ENCODE measurements around the gene RBM10.
"Not testable (repeated sequence)": the region's sequence is repeated elsewhere in the genome, so short reads cannot be mapped to it uniquely, and the experiment has no call there.

Gene RBM10, protein sequence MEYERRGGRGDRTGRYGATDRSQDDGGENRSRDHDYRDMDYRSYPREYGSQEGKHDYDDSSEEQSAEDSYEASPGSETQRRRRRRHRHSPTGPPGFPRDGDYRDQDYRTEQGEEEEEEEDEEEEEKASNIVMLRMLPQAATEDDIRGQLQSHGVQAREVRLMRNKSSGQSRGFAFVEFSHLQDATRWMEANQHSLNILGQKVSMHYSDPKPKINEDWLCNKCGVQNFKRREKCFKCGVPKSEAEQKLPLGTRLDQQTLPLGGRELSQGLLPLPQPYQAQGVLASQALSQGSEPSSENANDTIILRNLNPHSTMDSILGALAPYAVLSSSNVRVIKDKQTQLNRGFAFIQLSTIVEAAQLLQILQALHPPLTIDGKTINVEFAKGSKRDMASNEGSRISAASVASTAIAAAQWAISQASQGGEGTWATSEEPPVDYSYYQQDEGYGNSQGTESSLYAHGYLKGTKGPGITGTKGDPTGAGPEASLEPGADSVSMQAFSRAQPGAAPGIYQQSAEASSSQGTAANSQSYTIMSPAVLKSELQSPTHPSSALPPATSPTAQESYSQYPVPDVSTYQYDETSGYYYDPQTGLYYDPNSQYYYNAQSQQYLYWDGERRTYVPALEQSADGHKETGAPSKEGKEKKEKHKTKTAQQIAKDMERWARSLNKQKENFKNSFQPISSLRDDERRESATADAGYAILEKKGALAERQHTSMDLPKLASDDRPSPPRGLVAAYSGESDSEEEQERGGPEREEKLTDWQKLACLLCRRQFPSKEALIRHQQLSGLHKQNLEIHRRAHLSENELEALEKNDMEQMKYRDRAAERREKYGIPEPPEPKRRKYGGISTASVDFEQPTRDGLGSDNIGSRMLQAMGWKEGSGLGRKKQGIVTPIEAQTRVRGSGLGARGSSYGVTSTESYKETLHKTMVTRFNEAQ

DNA sequence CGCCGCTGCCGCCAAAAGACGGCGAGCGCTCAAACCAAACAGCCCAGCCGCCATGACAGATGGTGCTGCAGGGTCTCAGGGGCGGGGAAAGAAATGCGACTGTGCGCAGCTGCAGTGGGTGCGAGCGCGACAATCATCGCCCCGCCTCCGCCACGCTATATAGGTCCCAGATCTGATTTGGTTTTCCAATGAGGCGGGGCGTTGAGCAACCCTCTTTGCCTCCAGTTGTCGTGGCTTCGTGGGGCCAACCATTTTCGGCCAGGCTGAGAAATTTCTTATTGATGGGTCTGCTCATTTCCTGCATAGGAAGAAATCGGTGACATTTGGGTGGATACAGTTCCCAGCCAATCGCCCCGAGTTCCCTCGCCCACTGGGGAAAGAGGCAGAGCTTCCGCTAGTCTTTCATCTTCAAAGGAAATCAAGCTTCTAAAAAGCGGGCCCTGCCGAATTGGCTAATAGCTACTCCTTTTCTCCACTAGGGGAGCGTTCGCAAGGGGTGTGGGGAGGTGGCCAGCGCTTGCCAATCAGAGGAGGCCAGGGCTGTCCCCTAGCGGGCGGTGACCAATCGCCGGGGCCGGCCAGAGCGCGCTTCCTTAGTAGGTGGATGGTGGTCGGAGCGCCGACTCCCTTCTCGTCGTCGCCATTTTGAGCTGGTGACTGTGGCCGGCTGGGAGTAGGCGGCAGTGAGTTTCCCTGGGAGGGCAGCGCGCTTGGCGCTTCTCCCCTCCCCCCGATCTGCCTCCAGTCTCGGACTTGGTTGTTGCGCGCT, at the start of gene RBM10, which contains the start of gene NDUFB11:
TSS of gene RBM10 (plus strand) at position 596 of the 769 bp plus-strand sequence. CDS start 2,261 bp downstream, outside the sequence.
TSS of gene NDUFB11 (minus strand) at position 77 of the 769 bp plus-strand sequence. CDS start at position 54, 23 bp downstream.
- peaks cover 20 to 21% of the 10 kb centered on the region in 2 donors for H3K4me1 ChIP-seq (ENCODE audit: control insufficient read depth in 1 of 2, insufficient read depth in 2 of 2, low read length in 2 of 2)
- peaks cover 0 to 21% of the 10 kb centered on the region in 2 donors for H3K36me3 ChIP-seq (ENCODE audit: control insufficient read depth in 1 of 2, insufficient read depth in 2 of 2, low read length in 2 of 2)
- H3K27ac ChIP-seq (ENCODE audit: low read depth, low read length) = peak within 1 kb of the TSS; percentile 97
- H3K9ac ChIP-seq (ENCODE audit: low read depth in 1 of 2, low read length in 2 of 2) = peak within 1 kb of the TSS; percentile 77 to 79
- no peaks in the 10 kb centered on the region for H3K9me3 ChIP-seq (ENCODE audit: control insufficient read depth in 1 of 2, low read length in 2 of 2)
- H3K27me3 ChIP-seq (ENCODE audit: control insufficient read depth in 1 of 2, insufficient read depth in 2 of 2, low read length in 2 of 2) = no peaks in the 10 kb centered on the region
- H3K4me3 ChIP-seq (ENCODE audit: low read depth in 1 of 2, low read length in 2 of 2) = peak within 1 kb of the TSS; percentile 83 to 87

DNA sequence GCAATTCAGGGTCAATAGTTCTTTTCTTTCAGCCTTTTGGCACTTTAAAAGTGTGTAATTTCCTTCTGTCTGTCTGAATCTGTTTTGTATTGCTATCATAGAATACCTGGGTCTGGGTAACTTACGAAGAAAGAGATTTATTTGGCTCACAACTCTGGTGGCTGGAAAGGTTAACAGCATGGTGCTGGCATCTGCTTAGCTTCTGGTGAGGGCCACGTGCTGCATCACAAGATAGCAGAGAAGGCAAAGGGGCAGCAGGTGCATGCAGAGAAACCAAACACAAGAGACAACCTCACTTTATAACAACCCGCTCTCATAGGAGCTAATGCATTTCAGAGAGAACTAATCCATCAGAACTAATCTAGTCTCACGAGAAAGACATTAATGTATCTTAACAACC, 48.0 kb upstream of the RBM10 start:
- H3K4me3 ChIP-seq (ENCODE audit: low read depth in 1 of 2, low read length in 2 of 2) = no peak overlapping the region
- H3K9me3 ChIP-seq (ENCODE audit: control insufficient read depth in 1 of 2, low read length in 2 of 2) = no peaks in the 10 kb centered on the region
- H3K27me3 ChIP-seq (ENCODE audit: control insufficient read depth in 1 of 2, insufficient read depth in 2 of 2, low read length in 2 of 2) = no peaks in the 10 kb centered on the region
- H3K27ac ChIP-seq (ENCODE audit: low read depth, low read length) = no peak overlapping the region
- H3K9ac ChIP-seq (ENCODE audit: low read depth in 1 of 2, low read length in 2 of 2) = no peak overlapping the region
- no peaks in the 10 kb centered on the region for H3K4me1 ChIP-seq (ENCODE audit: control insufficient read depth in 1 of 2, insufficient read depth in 2 of 2, low read length in 2 of 2)
- H3K36me3 ChIP-seq (ENCODE audit: control insufficient read depth in 1 of 2, insufficient read depth in 2 of 2, low read length in 2 of 2) = no peaks in the 10 kb centered on the region

DNA sequence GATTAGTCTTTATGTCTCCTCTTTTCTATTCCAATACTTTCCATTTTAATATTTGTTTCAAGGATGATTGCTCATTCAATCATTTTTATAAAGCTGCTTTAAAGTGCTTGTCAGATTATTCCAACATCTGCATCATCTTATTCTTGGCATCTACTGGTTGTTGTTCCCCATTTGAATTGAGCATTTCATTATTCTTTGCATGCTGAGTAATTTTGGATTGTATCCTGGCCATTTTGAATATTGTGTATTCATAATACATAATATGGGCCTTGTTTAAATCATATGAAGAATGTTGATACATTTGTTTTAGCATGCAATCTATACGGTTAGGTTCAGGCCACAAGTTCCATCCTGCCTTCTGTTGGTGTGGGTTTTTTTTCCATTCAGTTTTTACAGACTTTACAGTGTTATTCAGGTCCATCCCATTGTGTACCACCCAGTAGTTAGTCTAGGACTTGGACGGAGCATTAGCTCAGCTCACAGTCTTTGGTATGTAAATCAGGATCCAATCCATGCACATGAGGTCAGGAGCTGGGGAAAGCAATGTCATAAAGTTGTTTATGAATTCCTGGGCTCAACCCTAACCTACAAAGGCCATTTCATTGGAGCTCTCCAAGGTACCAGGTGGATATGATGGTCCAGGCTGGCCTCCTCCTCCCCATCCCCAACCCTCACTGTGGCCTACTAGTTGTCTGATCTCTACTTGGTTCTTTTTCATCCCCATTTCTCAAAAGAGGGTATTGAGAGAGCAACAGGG, 46.5 kb upstream of the RBM10 start:
- Histone ChIP-seq H3K36me3 (ENCODE audit: control insufficient read depth in 1 of 2, insufficient read depth in 2 of 2, low read length in 2 of 2) (no peaks in the 10 kb centered on the region), H3K4me3 (ENCODE audit: low read depth in 1 of 2, low read length in 2 of 2) (no peak overlapping the region), H3K9me3 (ENCODE audit: control insufficient read depth in 1 of 2, low read length in 2 of 2) (no peaks in the 10 kb centered on the region), H3K27ac (ENCODE audit: low read depth, low read length) (no peak overlapping the region), H3K9ac (ENCODE audit: low read depth in 1 of 2, low read length in 2 of 2) (no peak overlapping the region), H3K4me1 (ENCODE audit: control insufficient read depth in 1 of 2, insufficient read depth in 2 of 2, low read length in 2 of 2) (no peaks in the 10 kb centered on the region), H3K27me3 (ENCODE audit: control insufficient read depth in 1 of 2, insufficient read depth in 2 of 2, low read length in 2 of 2) (no peaks in the 10 kb centered on the region)

DNA sequence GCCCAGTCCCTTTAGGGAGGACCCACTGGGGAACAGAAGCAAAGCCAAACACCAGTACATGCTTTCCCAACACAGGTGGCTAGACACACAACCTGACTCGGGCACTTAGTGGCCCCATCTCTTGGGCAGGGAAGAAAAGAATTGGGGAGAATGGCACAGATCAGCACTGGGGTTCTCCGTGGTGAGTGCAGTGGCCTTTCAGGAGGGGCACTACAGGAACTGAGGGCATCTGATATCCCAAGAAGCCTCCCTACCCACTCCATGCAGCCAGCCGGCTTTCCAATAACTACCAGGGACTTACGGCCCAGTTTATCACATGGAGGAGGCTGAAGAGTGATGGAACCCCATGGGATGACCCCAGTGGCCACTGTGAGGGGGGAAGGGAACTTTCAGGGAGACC, 43.8 kb upstream of the RBM10 start:
- no peaks in the 10 kb centered on the region for H3K27me3 ChIP-seq (ENCODE audit: control insufficient read depth in 1 of 2, insufficient read depth in 2 of 2, low read length in 2 of 2)
- no peak overlapping the region for H3K27ac ChIP-seq (ENCODE audit: low read depth, low read length)
- H3K9ac ChIP-seq (ENCODE audit: low read depth in 1 of 2, low read length in 2 of 2) = no peak overlapping the region
- H3K4me3 ChIP-seq (ENCODE audit: low read depth in 1 of 2, low read length in 2 of 2) = no peak overlapping the region
- H3K9me3 ChIP-seq (ENCODE audit: control insufficient read depth in 1 of 2, low read length in 2 of 2) = no peaks in the 10 kb centered on the region
- no peaks in the 10 kb centered on the region for H3K4me1 ChIP-seq (ENCODE audit: control insufficient read depth in 1 of 2, insufficient read depth in 2 of 2, low read length in 2 of 2)
- no peaks in the 10 kb centered on the region for H3K36me3 ChIP-seq (ENCODE audit: control insufficient read depth in 1 of 2, insufficient read depth in 2 of 2, low read length in 2 of 2)

DNA sequence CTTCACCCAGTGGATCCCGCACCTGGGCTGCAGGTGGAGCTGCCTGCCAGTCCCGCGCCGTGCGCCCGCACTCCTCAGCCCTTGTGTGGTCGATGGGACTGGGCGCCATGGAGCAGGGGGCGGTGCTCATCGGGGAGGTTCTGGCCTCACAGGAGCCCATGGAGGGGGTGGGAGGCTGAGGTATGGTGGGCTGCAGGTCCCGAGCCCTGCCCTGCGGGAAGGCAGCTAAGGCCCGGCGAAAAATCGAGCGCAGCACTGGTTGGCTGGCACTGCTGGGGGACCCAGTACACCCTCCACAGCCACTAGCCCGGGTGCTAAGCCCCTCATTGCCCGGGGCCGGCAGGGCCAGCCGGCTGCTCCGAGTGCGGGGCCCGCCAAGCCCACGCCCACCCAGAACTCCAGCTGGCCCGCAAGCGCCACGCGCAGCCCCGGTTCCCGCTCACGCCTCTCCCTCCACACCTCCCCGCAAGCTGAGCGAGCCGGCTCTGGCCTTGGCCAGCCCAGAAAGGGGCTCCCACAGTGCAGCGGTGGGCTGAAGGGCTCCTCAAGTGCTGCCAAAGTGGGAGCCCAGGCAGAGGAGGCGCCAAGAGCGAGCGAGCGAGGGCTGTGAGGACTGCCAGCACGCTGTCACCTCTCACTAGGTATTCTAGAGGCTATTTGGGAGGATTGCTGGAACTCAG, 33.9 kb upstream of the RBM10 start:
- H3K4me1 ChIP-seq (ENCODE audit: control insufficient read depth in 1 of 2, insufficient read depth in 2 of 2, low read length in 2 of 2); H3K27me3 ChIP-seq (ENCODE audit: control insufficient read depth in 1 of 2, insufficient read depth in 2 of 2, low read length in 2 of 2); H3K9ac ChIP-seq (ENCODE audit: low read depth in 1 of 2, low read length in 2 of 2); H3K4me3 ChIP-seq (ENCODE audit: low read depth in 1 of 2, low read length in 2 of 2); H3K27ac ChIP-seq (ENCODE audit: low read depth, low read length); H3K36me3 ChIP-seq (ENCODE audit: control insufficient read depth in 1 of 2, insufficient read depth in 2 of 2, low read length in 2 of 2); H3K9me3 ChIP-seq (ENCODE audit: control insufficient read depth in 1 of 2, low read length in 2 of 2): not testable (repeated sequence)

DNA sequence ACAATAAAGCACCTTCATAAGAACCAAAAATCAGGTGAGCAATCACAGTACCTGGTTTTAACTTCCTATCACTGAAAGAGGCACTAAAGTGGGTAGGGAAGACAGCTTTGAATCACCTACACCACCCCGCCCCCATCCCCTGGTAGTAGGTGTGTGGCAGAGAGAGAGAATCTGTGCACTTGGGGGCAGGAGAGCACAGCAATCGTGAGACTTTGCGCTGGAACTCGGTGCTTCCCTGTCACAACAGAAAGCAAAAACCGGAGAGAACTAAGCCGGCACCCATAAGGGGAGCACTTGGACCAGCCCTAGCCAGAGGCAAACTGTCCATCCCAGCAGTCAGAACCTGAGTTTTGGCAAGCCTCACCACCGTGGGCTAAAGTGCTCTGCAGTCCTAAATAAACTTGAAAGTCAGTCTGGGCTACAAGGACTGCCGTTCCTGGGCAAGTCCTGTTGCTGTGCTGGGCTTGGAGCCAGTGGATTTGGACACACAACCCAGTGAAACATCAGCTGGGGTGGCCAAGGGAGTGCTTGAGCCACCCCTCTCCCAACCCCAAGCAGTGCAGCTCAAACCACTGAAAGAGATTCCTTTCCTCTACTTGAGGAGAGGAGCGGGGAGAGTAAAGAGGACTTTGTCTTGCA, 32.6 kb upstream of the RBM10 start:
- H3K9me3 ChIP-seq (ENCODE audit: control insufficient read depth in 1 of 2, low read length in 2 of 2) = no peaks in the 10 kb centered on the region
- no peaks in the 10 kb centered on the region for H3K4me1 ChIP-seq (ENCODE audit: control insufficient read depth in 1 of 2, insufficient read depth in 2 of 2, low read length in 2 of 2)
- H3K9ac ChIP-seq (ENCODE audit: low read depth in 1 of 2, low read length in 2 of 2) = no peak overlapping the region
- no peak overlapping the region for H3K27ac ChIP-seq (ENCODE audit: low read depth, low read length)
- H3K36me3 ChIP-seq (ENCODE audit: control insufficient read depth in 1 of 2, insufficient read depth in 2 of 2, low read length in 2 of 2) = no peaks in the 10 kb centered on the region
- peak overlapping the region in 1 of 2 donors; percentile 48 for H3K4me3 ChIP-seq (ENCODE audit: low read depth in 1 of 2, low read length in 2 of 2)
- no peaks in the 10 kb centered on the region for H3K27me3 ChIP-seq (ENCODE audit: control insufficient read depth in 1 of 2, insufficient read depth in 2 of 2, low read length in 2 of 2)

DNA sequence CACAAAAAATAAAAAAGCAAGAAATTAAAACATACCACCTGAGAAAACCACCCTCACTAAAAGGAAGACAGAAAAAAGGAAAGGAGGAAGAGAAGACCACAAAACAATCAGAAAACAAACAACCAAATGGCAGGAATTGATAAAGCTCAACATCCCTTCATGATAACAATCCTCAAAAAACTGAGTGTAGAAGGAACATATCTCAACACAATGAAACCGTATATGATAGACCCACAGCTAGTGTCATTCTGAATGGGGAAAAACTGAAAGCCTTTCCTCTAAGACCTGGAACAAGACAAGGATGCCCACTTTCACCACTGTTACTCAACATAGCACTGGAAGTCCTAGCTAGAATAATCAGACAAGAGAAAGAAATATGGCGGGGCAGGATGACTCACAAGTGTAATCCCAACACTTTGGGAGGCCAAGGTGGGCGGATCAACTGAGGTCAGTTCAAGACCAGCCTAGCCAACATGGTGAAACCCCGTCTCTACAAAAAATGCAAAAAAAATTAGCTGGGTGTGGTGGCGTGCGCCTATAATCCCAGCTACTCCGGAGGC, 28.4 kb upstream of the RBM10 start:
- not testable (repeated sequence) for H3K27me3 ChIP-seq (ENCODE audit: control insufficient read depth in 1 of 2, insufficient read depth in 2 of 2, low read length in 2 of 2); H3K36me3 ChIP-seq (ENCODE audit: control insufficient read depth in 1 of 2, insufficient read depth in 2 of 2, low read length in 2 of 2); H3K9ac ChIP-seq (ENCODE audit: low read depth in 1 of 2, low read length in 2 of 2); H3K4me1 ChIP-seq (ENCODE audit: control insufficient read depth in 1 of 2, insufficient read depth in 2 of 2, low read length in 2 of 2); H3K9me3 ChIP-seq (ENCODE audit: control insufficient read depth in 1 of 2, low read length in 2 of 2); H3K4me3 ChIP-seq (ENCODE audit: low read depth in 1 of 2, low read length in 2 of 2); H3K27ac ChIP-seq (ENCODE audit: low read depth, low read length)

DNA sequence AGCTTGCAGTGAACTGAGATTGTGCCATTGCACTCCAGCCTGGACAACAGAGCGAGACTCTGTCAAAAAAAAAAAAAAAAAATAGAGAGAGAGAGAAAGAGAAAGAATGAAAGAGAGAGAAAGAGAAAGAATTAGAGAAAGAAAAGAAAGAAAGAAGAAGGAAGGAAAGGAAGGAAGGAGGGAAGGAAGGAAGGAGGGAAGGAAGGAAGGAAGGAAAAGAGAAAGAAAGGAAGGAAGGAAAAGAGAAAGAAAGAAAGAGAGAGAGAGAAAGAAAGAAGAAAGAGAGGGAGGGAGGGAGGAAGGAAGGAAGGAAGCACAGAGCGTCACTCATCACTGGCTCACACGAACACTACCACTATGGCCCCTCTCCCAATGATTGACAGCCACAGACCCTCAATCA, 20.6 kb upstream of the RBM10 start:
- H3K4me1 ChIP-seq (ENCODE audit: control insufficient read depth in 1 of 2, insufficient read depth in 2 of 2, low read length in 2 of 2); H3K4me3 ChIP-seq (ENCODE audit: low read depth in 1 of 2, low read length in 2 of 2); H3K27ac ChIP-seq (ENCODE audit: low read depth, low read length); H3K27me3 ChIP-seq (ENCODE audit: control insufficient read depth in 1 of 2, insufficient read depth in 2 of 2, low read length in 2 of 2); H3K36me3 ChIP-seq (ENCODE audit: control insufficient read depth in 1 of 2, insufficient read depth in 2 of 2, low read length in 2 of 2); H3K9me3 ChIP-seq (ENCODE audit: control insufficient read depth in 1 of 2, low read length in 2 of 2); H3K9ac ChIP-seq (ENCODE audit: low read depth in 1 of 2, low read length in 2 of 2): not testable (repeated sequence)

Measured in duodenal mucosa (tissue), 2 donors.